GM13976 (cell line): ENCODE results near the gene DROSHA.

ENCODE experiments used
- DNase-seq: peaks from one replicate; pipeline ENCODE4 v3.0.0; 2012; ENCODE audit warnings: low spot score
- in situ Hi-C: fragments of 300-500 bp; cut with MboI; formaldehyde crosslinking; loops from one replicate; pipeline ENCODE4 v1.12.0; 2022; ENCODE audit warnings: low sequenced_read_pairs, mixed read lengths, inconsistent platforms; ENCODE audit not compliant: unreplicated experiment
- TF ChIP-seq, protein P1 (sequence below): IDR thresholded peaks from 2 replicates; pipeline ENCODE4 v1.5.1; 2012; ENCODE audit warnings: borderline replicate concordance, mild to moderate bottlenecking; ENCODE audit not compliant: insufficient read depth; ENCODE audit errors: extremely low read depth, missing control alignments, control extremely low read depth

DROSHA gene

DNA sequence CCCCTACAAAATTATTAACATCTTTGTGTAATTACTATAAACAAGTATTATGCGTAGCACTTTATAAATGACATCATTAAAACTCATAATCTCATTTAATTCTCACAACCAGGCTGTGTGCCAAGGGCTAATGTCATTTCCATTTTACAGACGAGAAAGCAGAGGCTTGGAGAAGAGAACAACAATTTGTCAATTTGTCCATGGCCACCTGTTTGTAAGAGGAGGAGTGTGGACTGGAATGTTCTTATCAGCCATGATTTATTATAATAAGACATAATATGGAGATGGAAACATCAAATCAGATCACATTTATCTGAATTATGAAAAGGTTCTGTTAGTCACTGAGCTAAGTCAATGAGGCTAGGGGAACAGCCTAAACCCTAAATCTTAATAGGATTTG lies 97.0 kb downstream of the DROSHA start:
- no peak for DNase-seq
- in situ Hi-C loops: no loop called here
- TF ChIP-seq, protein P1, sequence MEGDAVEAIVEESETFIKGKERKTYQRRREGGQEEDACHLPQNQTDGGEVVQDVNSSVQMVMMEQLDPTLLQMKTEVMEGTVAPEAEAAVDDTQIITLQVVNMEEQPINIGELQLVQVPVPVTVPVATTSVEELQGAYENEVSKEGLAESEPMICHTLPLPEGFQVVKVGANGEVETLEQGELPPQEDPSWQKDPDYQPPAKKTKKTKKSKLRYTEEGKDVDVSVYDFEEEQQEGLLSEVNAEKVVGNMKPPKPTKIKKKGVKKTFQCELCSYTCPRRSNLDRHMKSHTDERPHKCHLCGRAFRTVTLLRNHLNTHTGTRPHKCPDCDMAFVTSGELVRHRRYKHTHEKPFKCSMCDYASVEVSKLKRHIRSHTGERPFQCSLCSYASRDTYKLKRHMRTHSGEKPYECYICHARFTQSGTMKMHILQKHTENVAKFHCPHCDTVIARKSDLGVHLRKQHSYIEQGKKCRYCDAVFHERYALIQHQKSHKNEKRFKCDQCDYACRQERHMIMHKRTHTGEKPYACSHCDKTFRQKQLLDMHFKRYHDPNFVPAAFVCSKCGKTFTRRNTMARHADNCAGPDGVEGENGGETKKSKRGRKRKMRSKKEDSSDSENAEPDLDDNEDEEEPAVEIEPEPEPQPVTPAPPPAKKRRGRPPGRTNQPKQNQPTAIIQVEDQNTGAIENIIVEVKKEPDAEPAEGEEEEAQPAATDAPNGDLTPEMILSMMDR: no peak

DNA sequence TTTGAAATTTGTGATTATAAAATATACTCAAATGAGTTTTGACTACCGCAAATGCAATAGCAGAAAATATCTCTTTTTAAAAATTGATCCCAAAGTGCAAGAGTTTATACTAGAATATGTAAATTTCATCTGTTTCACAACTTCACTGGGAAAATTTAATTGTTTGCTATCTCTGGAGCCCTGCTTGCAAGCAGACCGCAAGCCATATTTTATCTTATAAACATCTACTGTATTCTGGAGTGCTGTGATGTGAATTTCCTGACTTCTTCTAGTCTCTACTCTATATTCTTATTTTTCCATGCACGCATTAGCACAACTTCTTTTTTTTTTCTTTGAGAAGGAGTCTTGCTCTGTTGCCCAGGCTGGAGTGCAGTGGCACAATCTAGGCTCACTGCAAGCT lies 98.7 kb downstream of the DROSHA start:
- no peak for DNase-seq
- in situ Hi-C loops: no loop called here
- TF ChIP-seq, protein P1: no peak

DNA sequence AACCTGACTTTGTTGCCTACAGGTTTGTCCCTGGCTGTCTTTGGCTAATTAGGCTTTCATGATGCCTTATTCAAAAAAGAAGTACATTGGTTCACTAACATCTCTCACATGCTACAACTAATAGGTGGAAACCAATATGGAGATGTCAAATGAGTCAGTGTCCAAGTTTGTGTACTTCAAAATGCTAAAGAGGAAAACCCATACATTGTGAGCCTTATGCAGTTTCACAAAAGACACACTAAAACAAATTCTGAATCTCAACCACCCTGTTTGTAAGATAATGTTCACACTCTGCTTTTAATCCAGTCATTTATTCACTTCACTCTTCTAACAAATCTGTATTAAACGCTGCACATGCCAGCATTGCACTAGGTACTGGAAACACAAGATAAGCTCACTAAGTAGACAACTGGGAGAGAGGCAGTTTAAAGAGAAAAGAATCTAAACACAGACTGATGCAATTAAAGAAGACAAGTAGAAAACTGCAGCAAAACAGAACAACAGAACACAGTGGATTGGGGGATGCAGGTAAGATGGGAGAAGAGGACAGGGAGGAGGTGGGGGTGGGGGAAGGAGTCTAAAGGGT lies 104.1 kb downstream of the DROSHA start:
- in situ Hi-C loops: no loop called here
- no peak for DNase-seq
- TF ChIP-seq, protein P1: no peak

DNA sequence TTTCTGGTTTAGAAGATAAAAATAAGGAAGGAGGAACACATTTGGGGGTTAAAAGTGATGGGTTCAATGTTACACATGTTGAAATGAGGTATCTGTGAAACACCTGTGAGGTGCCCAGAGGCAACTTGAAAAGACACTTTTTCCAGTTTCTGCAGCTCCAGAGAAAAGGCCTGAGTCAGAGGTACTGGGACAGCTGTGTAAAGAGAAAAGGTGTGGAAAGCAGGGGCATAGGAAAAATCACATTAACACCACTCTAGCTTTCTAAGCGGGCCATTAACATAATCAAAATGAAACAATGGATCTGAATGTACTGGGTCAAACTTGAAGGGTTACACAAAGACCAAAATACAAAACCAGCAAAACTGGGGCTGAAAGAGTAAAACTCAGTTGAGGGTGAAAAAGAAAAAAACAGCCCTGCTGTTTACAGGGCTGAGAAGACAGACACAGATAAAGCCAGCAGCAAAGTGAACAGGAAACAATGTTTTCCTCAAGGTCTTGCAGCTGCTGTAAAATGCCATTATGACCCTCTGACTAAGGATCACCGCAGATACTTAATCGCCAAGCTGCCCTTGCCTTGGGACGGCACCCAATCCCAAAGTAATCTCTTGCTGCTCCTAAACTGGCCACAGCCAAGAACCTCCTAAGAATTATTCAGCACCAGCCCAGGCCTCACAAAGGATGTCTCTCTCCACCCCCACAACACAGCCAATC lies 104.7 kb downstream of the DROSHA start:
- in situ Hi-C loops: no loop called here
- DNase-seq: no peak
- TF ChIP-seq, protein P1: no peak

DNA sequence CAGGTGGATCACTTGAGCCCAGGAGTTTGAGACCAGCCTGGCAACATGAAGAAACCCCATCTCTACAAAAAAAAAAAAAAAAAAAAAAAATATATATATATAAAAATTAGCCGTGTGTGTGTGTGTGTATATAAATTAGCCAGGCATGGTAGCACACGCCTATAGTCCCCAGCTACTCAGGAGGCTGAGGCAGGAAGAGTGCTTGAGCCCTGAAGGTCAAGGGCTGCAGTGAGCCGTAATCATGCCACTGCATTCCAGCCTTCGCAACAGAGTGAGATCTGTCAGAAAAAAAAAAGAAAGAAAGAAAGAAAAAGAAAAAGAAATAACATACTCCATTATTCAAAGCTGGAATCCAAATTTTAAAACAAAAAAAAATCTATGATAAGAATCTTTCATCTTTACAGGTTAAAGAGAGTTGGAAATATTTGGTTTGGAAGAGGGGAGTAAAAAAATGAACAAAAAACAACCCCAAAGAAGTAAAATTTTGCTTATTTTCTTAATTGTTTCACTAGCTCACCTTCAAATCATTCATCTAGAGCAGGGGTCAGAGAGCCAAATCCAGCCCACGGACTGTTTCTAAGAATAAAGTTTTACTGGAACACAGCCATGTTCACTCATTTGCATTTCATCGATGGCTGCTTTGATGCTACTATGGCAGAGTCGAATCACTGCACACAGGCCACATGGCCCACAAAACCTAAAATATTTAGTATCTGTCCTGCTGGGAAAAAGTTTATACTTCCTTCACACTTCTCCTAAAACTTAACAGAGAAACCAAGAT lies 109.9 kb downstream of the DROSHA start:
- no peak for DNase-seq
- TF ChIP-seq, protein P1: no peak
- in situ Hi-C loops: no loop called here

DNA sequence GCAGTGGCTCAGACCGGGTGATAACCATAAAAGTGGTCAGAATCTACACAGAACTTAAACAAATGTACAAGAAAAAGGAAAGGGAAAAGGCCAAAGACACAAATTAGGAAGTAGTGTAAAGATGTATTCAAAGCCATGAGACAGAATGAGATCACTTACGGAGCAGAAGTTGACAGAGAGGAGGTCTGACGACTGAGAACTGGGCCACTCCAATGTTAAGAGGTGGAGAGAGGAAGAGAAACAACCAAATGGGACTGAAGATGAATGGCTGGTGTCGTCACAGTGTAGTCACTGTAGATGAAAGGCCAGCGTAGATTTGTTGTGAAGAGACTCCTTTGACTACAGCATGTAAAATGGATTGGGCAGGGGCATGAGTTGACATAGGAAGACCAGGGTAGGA lies 114.4 kb downstream of the DROSHA start:
- no peak for DNase-seq
- in situ Hi-C loops: no loop called here
- TF ChIP-seq, protein P1: no peak
